Body of pancreas (tissue), 4 donors: Measurements from ENCODE around the gene TMEM132C. TPM values are rescaled to one million over a fixed set of nuclear protein-coding genes. Genes with fewer than 3 reads are reported as not detected.

Experiments used
- ATAC-seq: fragments of 150-250 bp; one replicate; pipeline ENCODE4 v1.9.1; 2016
- DNase-seq, 4 donors: peaks; one replicate each; pipeline ENCODE4 v3.0.0-alpha.2; 2019
- H3K27ac ChIP-seq, 4 donors: fragments of 200-600 bp; sonication (generic); 1 replicate in 3 of 4; 2 replicates in 1 of 4; pipeline versions ENCODE4 v1.5.1 to v1.6.1; 2016 to 2019; ENCODE audit warnings: mild to moderate bottlenecking in 1 of 4, mixed read lengths in 1 of 4, moderate library complexity in 1 of 4
- H3K27me3 ChIP-seq, 2 donors: fragments of 200-600 bp; sonication (generic); one replicate each; pipeline ENCODE4 v1.6.0; 2016; ENCODE audit warnings: mild to moderate bottlenecking in 1 of 2
- H3K36me3 ChIP-seq, 2 donors: fragments of 200-600 bp; sonication (generic); replicated peaks in 1 of 2; 2 replicates each; pipeline ENCODE4 v1.5.1; 2016; ENCODE audit warnings: low read depth in 2 of 2; ENCODE audit not compliant: insufficient read depth in 1 of 2
- H3K4me1 ChIP-seq: fragments of 200-600 bp; sonication (generic); one replicate; pipeline ENCODE4 v1.6.0; 2016
- H3K4me3 ChIP-seq, 2 donors: fragments of 200-600 bp; sonication (generic); 1 replicate in 1 of 2; 2 replicates in 1 of 2; pipeline ENCODE4 v1.5.1; 2016 to 2019
- H3K9me3 ChIP-seq, 3 donors: fragments of 200-600 bp; sonication (generic); 1 replicate in 2 of 3; 2 replicates in 1 of 3; pipeline ENCODE4 v1.5.1; 2016
- CTCF ChIP-seq, 7 experiments: fragments of 450-650 bp in 4 of 7; fragments of 200-600 bp in 3 of 7; sonication (generic) in 3 of 7; IDR thresholded peaks; one replicate each; pipeline ENCODE4 v1.5.1; 2016 to 2019; ENCODE audit warnings: antibody characterized with exemption in 7 of 7
- POLR2A ChIP-seq, 3 donors: fragments of 450-650 bp; IDR thresholded peaks; one replicate each; pipeline ENCODE4 v1.6.1; 2016; ENCODE audit warnings: antibody characterized with exemption in 3 of 3, mild to moderate bottlenecking in 2 of 3
- WGBS, 2 donors: methylation state at CpG; one replicate each; pipeline ENCODE4 v1.1.5; 2017; 5-methylcytosine and 5-hydroxymethylcytosine counted together
- intact Hi-C: fragments of 100-400 bp; cut with DNase I; formaldehyde crosslinking; loops from one replicate; pipeline ENCODE4 v1.15.1; 2023
- total RNA-seq, 2 donors: library from RNA; depleted of rRNA; stranded (reverse); fragments of >200 nt; gene quantifications; one replicate each; pipeline ENCODE4 v1.1.0, GENCODE V29; 2016

TMEM132C gene
- total RNA-seq, 2 donors from 2014 or later, result 4.4 to 8.2 TPM

- Histone ChIP-seq H3K36me3 (no peaks in the 10 kb centered on the region), H3K9me3 (no peaks in the 10 kb centered on the region), H3K4me3 (no peak overlapping the region), H3K4me1 (no peaks in the 10 kb centered on the region), H3K27me3 (no peaks in the 10 kb centered on the region), H3K27ac (no peak overlapping the region)
- DNase-seq (no peak), ATAC-seq (no peak)
- TF ChIP-seq CTCF (IDR thresholded peaks at IDR 0.05) (no peak), POLR2A (IDR thresholded peaks at IDR 0.05) (no peak)
- intact Hi-C loops, result no loop called here
These were observed 405.5 kb downstream of the TMEM132C start for GRCh38 chr12:128672428-128672827.

- DNase-seq (no peak), ATAC-seq (no peak)
- Histone ChIP-seq H3K36me3 (no peaks in the 10 kb centered on the region), H3K27me3 (no peaks in the 10 kb centered on the region), H3K27ac (no peak overlapping the region), H3K9me3 (no peaks in the 10 kb centered on the region), H3K4me1 (no peaks in the 10 kb centered on the region), H3K4me3 (no peak overlapping the region)
- 33 to 34% methylated on average over 4 of the region's 4 CpGs for WGBS, 2 donors
- intact Hi-C loops, result no loop called here
- TF ChIP-seq CTCF (IDR thresholded peaks at IDR 0.05) (no peak), POLR2A (IDR thresholded peaks at IDR 0.05) (no peak)
These were observed 405.9 kb downstream of the TMEM132C start for GRCh38 chr12:128672893-128673292.

- TF ChIP-seq POLR2A (IDR thresholded peaks at IDR 0.05), result no peak
- TF ChIP-seq CTCF (IDR thresholded peaks at IDR 0.05), result no peak
- DNase-seq (no peak), ATAC-seq (no peak)
- Histone ChIP-seq H3K4me1 (no peaks in the 10 kb centered on the region), H3K9me3 (no peaks in the 10 kb centered on the region), H3K27ac (no peak overlapping the region), H3K36me3 (no peaks in the 10 kb centered on the region), H3K27me3 (no peaks in the 10 kb centered on the region), H3K4me3 (no peak overlapping the region)
- intact Hi-C loops, result no loop called here
These were observed 408.6 kb downstream of the TMEM132C start for GRCh38 chr12:128675576-128675975.

GRCh38 chr12:128680555-128680954 is 413.6 kb downstream of the TMEM132C start:
- Histone ChIP-seq H3K27ac (no peak overlapping the region), H3K4me1 (no peaks in the 10 kb centered on the region), H3K36me3 (no peaks in the 10 kb centered on the region), H3K4me3 (no peak overlapping the region), H3K9me3 (no peaks in the 10 kb centered on the region), H3K27me3 (no peaks in the 10 kb centered on the region)
- ATAC-seq, result no peak
- TF ChIP-seq CTCF (IDR thresholded peaks at IDR 0.05), result no peak
- TF ChIP-seq POLR2A (IDR thresholded peaks at IDR 0.05), result no peak
- WGBS, 2 donors, result 44 to 45% methylated on average over 2 of the region's 2 CpGs
- no peak for DNase-seq
- intact Hi-C loops, result no loop called here

- WGBS, 2 donors, result 66 to 67% methylated on average over 14 to 20 of the region's 20 CpGs
- intact Hi-C loops, result no loop called here
- ATAC-seq (no peak), DNase-seq (no peak)
- no peaks in the 10 kb centered on the region for H3K4me1 ChIP-seq
- H3K27me3 ChIP-seq, result no peaks in the 10 kb centered on the region
- H3K9me3 ChIP-seq, result no peaks in the 10 kb centered on the region
- TF ChIP-seq POLR2A (IDR thresholded peaks at IDR 0.05), result no peak
- no peak for TF ChIP-seq CTCF (IDR thresholded peaks at IDR 0.05)
- H3K36me3 ChIP-seq, result no peaks in the 10 kb centered on the region
- no peak overlapping the region for H3K27ac ChIP-seq
- no peak overlapping the region for H3K4me3 ChIP-seq
These were observed 415.7 kb downstream of the TMEM132C start for GRCh38 chr12:128682548-128683275.
